ENCODE measurements around the gene RGS13. TPM values are rescaled to one million over a fixed set of nuclear protein-coding genes. Genes with fewer than 3 reads are reported as not detected.

The RGS13 gene
- total RNA-seq, 1 donor from 2014 or later, result 0.98 TPM

- no peaks in the 10 kb centered on the region for H3K9me3 ChIP-seq
- H3K27ac ChIP-seq, result no peak overlapping the region
- no peak for TF ChIP-seq CTCF (IDR thresholded peaks at IDR 0.05)
- no peak for TF ChIP-seq POLR2AphosphoS5 (IDR thresholded peaks at IDR 0.05; ENCODE audit: insufficient read depth in 1 of 2, low read depth in 1 of 2)
- TF ChIP-seq POLR2A (IDR thresholded peaks at IDR 0.05), result no peak
- H3K4me1 ChIP-seq, result no peaks in the 10 kb centered on the region
- DNase-seq (ENCODE audit: extremely low spot score in 2 of 2), result no peak
- intact Hi-C loops (cut with DNase I), result no loop called here
- H3K27me3 ChIP-seq, result no peaks in the 10 kb centered on the region
- no peak overlapping the region for H3K4me3 ChIP-seq
- H3K36me3 ChIP-seq, result no peaks in the 10 kb centered on the region
These were observed 3.8 kb upstream of the RGS13 start for GRCh38 chr1:192632188-192632587.

GRCh38 chr1:192632641-192633532 is 3.1 kb upstream of the RGS13 start:
- no peak for DNase-seq (ENCODE audit: extremely low spot score in 2 of 2)
- no peak overlapping the region for H3K27ac ChIP-seq
- H3K4me3 ChIP-seq, result no peak overlapping the region
- no peaks in the 10 kb centered on the region for H3K4me1 ChIP-seq
- no peaks in the 10 kb centered on the region for H3K27me3 ChIP-seq
- H3K9me3 ChIP-seq, result no peaks in the 10 kb centered on the region
- no peak for TF ChIP-seq POLR2AphosphoS5 (IDR thresholded peaks at IDR 0.05; ENCODE audit: insufficient read depth in 1 of 2, low read depth in 1 of 2)
- no peak for TF ChIP-seq POLR2A (IDR thresholded peaks at IDR 0.05)
- no peak for TF ChIP-seq CTCF (IDR thresholded peaks at IDR 0.05)
- intact Hi-C loops (cut with DNase I), result no loop called here
- H3K36me3 ChIP-seq, result no peaks in the 10 kb centered on the region

- H3K36me3 ChIP-seq, result no peaks in the 10 kb centered on the region
- intact Hi-C loops (cut with DNase I), result no loop called here
- TF ChIP-seq CTCF (IDR thresholded peaks at IDR 0.05), result no peak
- no peak for TF ChIP-seq POLR2A (IDR thresholded peaks at IDR 0.05)
- no peak for TF ChIP-seq POLR2AphosphoS5 (IDR thresholded peaks at IDR 0.05; ENCODE audit: insufficient read depth in 1 of 2, low read depth in 1 of 2)
These were observed 2.3 kb upstream of the RGS13 start for GRCh38 chr1:192633533-192634253.

GRCh38 chr1:192635041-192635440 is 906 bp upstream of the RGS13 start:
- Histone ChIP-seq H3K36me3 (no peaks in the 10 kb centered on the region), H3K9me3 (no peaks in the 10 kb centered on the region), H3K27me3 (no peaks in the 10 kb centered on the region), H3K27ac (no peak overlapping the region), H3K4me3 (no peak overlapping the region), H3K4me1 (no peaks in the 10 kb centered on the region)
- DNase-seq (ENCODE audit: extremely low spot score in 2 of 2), result no peak
- intact Hi-C loops (cut with DNase I), result no loop called here
- no peak for TF ChIP-seq POLR2A (IDR thresholded peaks at IDR 0.05)
- TF ChIP-seq POLR2AphosphoS5 (IDR thresholded peaks at IDR 0.05; ENCODE audit: insufficient read depth in 1 of 2, low read depth in 1 of 2), result no peak
- no peak for TF ChIP-seq CTCF (IDR thresholded peaks at IDR 0.05)

More at GRCh38 chr1:192633533-192634253, 2.3 kb upstream of the RGS13 start:
- H3K4me1 ChIP-seq, result no peaks in the 10 kb centered on the region
- no peaks in the 10 kb centered on the region for H3K9me3 ChIP-seq
- no peak overlapping the region for H3K4me3 ChIP-seq
- no peaks in the 10 kb centered on the region for H3K27me3 ChIP-seq
- H3K27ac ChIP-seq, result no peak overlapping the region
- DNase-seq (ENCODE audit: extremely low spot score in 2 of 2), result no peak
